ENCODE results near the gene PAIP1.
"Not testable (repeated sequence)": the region's sequence is repeated elsewhere in the genome, so short reads cannot be mapped to it uniquely, and the experiment has no call there.

Gene PAIP1

GRCh38 chr5:43514816-43515677, 41.8 kb downstream of the PAIP1 start, which contains the start of gene C5orf34:
TSS of gene C5orf34 (minus strand) at chr5:43515148. CDS start at chr5:43509339, 5,809 bp downstream.
- peak; percentile 96 for DNase-seq

- DNase-seq, result peak; percentile 74
These were observed 42.4 kb downstream of the PAIP1 start for GRCh38 chr5:43514471-43514815.

- DNase-seq, result no peak
These were observed 42.9 kb downstream of the PAIP1 start for GRCh38 chr5:43514025-43514424.

GRCh38 chr5:43511062-43511461, 45.8 kb downstream of the PAIP1 start:
- not testable (repeated sequence) for DNase-seq

GRCh38 chr5:43498581-43498980, 58.3 kb downstream of the PAIP1 start:
- DNase-seq, result no peak

- DNase-seq, result no peak
These were observed 59.4 kb downstream of the PAIP1 start for GRCh38 chr5:43497311-43498104.

GRCh38 chr5:43491326-43491725, 65.6 kb downstream of the PAIP1 start:
- DNase-seq, result no peak

GRCh38 chr5:43486353-43486752, 70.5 kb downstream of the PAIP1 start:
- no peak for DNase-seq

- no peak for DNase-seq
These were observed 71.5 kb downstream of the PAIP1 start for GRCh38 chr5:43485406-43485805.

GRCh38 chr5:43484106-43484849, 72.6 kb downstream of the PAIP1 start:
- DNase-seq, result peak; percentile 90

GRCh38 chr5:43483298-43484105, 73.4 kb downstream of the PAIP1 start, which contains the start of gene TMEM267:
TSS of gene TMEM267 (minus strand) at chr5:43483865. CDS start at chr5:43453969, 29,896 bp downstream.
- peak; percentile 96 for DNase-seq

GRCh38 chr5:43482490-43483297, 74.2 kb downstream of the PAIP1 start:
- no peak for DNase-seq

Data from NCI-H1694 treated with DMSO at 0.1 percent for 48 hours (cell line).